NCI-H1694 treated with DMSO at 0.1 percent for 48 hours (cell line): ENCODE data around the gene PLXNA2.

ENCODE experiments used
- DNase-seq: peaks from one replicate; lab custom pipeline; 2025; lab: John Stamatoyannopoulos, UW

Gene PLXNA2

GRCh38 chr1:208243967-208244916 lies at the start of gene PLXNA2:
Gene PLXNA2, minus strand, starts transcription at chr1:208244384. Its CDS starts 26,462 bp downstream, at chr1:208217922.
- peak; percentile 37 for DNase-seq

- no peak for DNase-seq
Measured at GRCh38 chr1:208292908-208293307, 48.7 kb upstream of the PLXNA2 start.

- no peak for DNase-seq
Measured at GRCh38 chr1:208291923-208292711, 47.9 kb upstream of the PLXNA2 start.

- DNase-seq: no peak
Measured at GRCh38 chr1:208291129-208291528, 46.9 kb upstream of the PLXNA2 start.

GRCh38 chr1:208289716-208290115 lies 45.5 kb upstream of the PLXNA2 start:
- DNase-seq: no peak

GRCh38 chr1:208288495-208288894 lies 44.3 kb upstream of the PLXNA2 start:
- DNase-seq: no peak

- no peak for DNase-seq
Measured at GRCh38 chr1:208280681-208281450, 36.7 kb upstream of the PLXNA2 start.

GRCh38 chr1:208279826-208280588 lies 35.8 kb upstream of the PLXNA2 start:
- no peak for DNase-seq

- no peak for DNase-seq
Measured at GRCh38 chr1:208278638-208279037, 34.5 kb upstream of the PLXNA2 start.

GRCh38 chr1:208276757-208277435 lies 32.7 kb upstream of the PLXNA2 start:
- no peak for DNase-seq

- peak; percentile 86 for DNase-seq
Measured at GRCh38 chr1:208275083-208275482, 30.9 kb upstream of the PLXNA2 start.

GRCh38 chr1:208273386-208274017 lies 29.3 kb upstream of the PLXNA2 start:
- no peak for DNase-seq

- no peak for DNase-seq
Measured at GRCh38 chr1:208272713-208273112, 28.5 kb upstream of the PLXNA2 start.

- DNase-seq: peak; percentile 79
Measured at GRCh38 chr1:208272311-208272710, 28.1 kb upstream of the PLXNA2 start.

GRCh38 chr1:208271236-208271635 lies 27.1 kb upstream of the PLXNA2 start:
- no peak for DNase-seq

- peak; percentile 91 for DNase-seq
Measured at GRCh38 chr1:208270651-208271141, 26.5 kb upstream of the PLXNA2 start.

GRCh38 chr1:208269338-208269666 lies 25.1 kb upstream of the PLXNA2 start:
- peak; percentile 62 for DNase-seq

GRCh38 chr1:208268541-208269337 lies 24.6 kb upstream of the PLXNA2 start:
- DNase-seq: no peak

GRCh38 chr1:208265525-208265924 lies 21.3 kb upstream of the PLXNA2 start:
- no peak for DNase-seq
